GM08714 (cell line): ENCODE results near the gene ST6GAL1.

Source experiments
- H3K4me3 ChIP-seq: fragments of 200-500 bp; sonication (Bioruptor generic); 2 replicates; pipeline ENCODE4 v1.5.1; 2014; ENCODE audit warnings: mild to moderate bottlenecking, low read length, inconsistent platforms
- ZNF274 ChIP-seq: IDR thresholded peaks from 2 replicates; pipeline ENCODE4 v1.6.1; 2012; ENCODE audit warnings: mild to moderate bottlenecking, low read depth, low read length

Gene ST6GAL1

GRCh38 chr3:187102073-187102634, 171.8 kb downstream of the ST6GAL1 start:
- H3K4me3 ChIP-seq: no peak overlapping the region
- no peak for TF ChIP-seq ZNF274

DNA sequence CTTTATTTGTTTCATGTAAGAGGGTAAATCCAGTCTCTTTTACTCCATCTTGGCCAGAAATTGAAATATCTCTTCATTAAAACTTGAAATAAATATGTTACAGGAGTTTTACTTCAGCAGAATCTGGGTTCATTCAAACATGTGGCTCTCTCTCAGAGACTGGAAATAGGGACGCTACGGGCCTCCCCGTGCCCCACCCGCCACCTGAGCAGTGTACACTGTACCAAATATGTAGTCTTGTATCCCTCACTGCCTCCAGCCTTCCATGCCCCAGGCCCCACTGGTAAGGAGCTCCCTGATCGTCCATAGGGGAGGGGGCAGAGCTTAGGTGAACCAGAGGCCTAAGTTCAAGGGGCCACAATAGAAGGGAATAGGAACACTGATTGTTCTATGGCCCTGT, 172.9 kb downstream of the ST6GAL1 start:
- TF ChIP-seq ZNF274: no peak
- no peak overlapping the region for H3K4me3 ChIP-seq

GRCh38 chr3:187104342-187104741, 174.0 kb downstream of the ST6GAL1 start:
- no peak overlapping the region for H3K4me3 ChIP-seq
- TF ChIP-seq ZNF274: no peak

GRCh38 chr3:187104933-187105332, 174.6 kb downstream of the ST6GAL1 start:
- no peak overlapping the region for H3K4me3 ChIP-seq
- TF ChIP-seq ZNF274: no peak

GRCh38 chr3:187105700-187106099, 175.4 kb downstream of the ST6GAL1 start:
- no peak overlapping the region for H3K4me3 ChIP-seq
- TF ChIP-seq ZNF274: no peak

DNA sequence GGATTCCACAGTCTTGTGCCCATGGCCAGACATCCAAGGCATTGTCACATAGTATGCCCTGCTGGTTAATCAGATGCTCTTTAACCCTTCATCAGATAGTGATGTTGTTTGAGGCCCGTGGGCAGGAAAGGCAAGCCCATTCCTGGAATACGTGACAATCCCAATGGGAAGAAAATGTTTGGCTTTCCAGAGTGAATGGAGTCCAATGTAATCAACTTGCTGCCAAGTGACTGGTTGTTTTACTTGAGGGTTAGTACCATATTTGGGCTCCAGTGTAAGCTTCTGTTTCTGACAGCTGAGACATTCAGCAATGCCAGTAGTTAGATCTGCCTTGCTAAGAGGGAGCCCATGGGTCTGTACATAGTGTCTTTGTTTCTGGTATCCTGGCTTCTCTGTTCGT, 177.7 kb downstream of the ST6GAL1 start:
- no peak for TF ChIP-seq ZNF274
- H3K4me3 ChIP-seq: no peak overlapping the region

DNA sequence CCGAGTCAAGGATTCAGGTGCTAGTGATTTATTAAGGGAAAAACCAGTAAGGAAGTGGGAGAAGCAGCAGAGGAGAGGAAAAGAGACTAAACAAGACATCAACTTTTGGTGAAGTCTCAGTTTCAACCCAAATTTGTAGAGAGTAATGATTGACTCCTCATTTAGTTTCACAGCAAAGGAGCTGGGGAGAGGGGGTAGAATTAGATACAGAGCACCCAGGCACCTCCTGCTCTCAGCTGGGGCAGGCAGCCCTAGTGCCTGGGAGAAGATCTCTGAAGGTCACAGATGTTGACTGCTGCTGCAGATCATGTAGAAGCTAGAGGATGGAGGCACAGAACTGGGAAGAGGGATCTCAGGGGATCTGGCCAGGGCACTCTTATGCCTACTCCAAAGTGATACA, 179.8 kb downstream of the ST6GAL1 start:
- no peak for TF ChIP-seq ZNF274
- H3K4me3 ChIP-seq: no peak overlapping the region

DNA sequence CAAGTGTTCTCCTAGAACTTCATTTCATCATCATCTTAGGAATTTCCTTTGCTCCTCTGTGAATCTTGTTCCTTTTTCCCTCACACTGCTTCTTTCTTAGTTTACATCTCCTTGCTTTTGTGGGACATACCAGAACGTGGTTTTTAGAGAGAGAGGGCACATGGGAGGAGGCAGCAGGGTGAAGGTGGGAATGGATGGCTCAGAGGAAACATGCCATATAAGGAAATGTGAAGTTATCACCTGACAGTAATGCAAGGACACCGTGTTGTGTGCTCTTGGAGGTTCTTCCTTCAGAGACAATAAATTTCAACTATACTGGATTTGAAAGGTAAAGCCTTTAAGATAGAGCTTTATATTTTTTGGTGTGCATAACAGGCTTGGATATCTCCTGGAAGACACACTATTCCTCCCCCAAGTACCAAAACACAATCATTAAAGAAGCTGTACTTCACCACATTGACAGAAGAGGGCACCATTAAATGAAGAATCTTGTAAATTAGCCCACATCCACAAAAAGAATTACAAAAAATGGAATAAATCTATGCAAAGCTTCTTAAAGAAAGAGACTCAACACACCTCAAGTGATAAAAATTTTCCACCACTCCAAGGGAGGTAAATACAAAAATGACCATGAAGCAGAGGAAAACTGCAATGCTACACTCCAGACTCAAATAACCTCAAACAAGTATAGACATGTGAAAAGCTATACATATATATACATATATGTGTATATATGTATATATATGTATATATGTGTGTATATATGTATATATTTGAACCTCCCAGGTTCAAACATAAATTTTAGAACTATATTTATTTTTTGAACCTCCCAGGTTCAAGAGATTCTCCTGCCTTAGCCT, 182.8 kb downstream of the ST6GAL1 start:
- no peak overlapping the region for H3K4me3 ChIP-seq
- TF ChIP-seq ZNF274: no peak

- TF ChIP-seq ZNF274: no peak
- no peak overlapping the region for H3K4me3 ChIP-seq
Observed at GRCh38 chr3:187114511-187114910, 184.2 kb downstream of the ST6GAL1 start.

DNA sequence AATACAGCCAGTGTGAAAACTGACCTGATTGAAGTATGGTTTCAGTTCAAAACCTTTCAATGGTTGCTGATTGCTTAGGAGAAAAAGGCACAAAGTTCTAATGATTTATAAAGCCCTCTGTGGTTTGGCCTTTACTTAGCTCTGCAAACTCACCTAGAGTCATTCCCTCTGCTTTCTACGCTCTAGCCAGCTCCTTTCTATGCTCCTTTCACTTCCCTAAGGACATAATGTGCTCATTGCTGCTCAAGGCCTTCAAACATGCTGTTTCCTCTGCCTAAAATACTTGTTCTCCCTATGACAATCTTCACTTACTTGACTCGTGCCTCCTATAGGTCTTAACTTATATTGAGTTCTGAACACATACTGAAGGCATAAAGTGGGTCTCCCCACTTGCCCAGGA, 190.0 kb downstream of the ST6GAL1 start:
- TF ChIP-seq ZNF274: no peak
- H3K4me3 ChIP-seq: no peak overlapping the region

DNA sequence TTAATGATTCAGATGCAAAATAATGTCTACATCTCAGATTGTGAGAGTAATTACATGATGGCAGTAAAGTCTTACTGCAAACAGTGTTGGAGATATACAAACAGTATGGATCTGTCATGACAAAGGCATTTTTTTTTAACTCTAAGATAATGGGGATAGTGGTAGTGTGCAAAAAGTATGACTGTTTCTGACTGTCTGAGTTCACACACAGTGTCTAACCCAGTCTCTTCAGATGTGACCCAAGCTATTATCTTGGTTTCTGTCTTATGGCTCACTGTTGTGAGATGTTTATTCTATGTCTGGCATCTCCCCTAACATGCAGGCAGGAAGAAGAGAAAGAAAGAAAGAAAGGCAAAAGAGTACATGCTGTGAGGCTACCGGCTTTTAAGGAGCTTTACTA, 191.9 kb downstream of the ST6GAL1 start:
- no peak overlapping the region for H3K4me3 ChIP-seq
- no peak for TF ChIP-seq ZNF274

DNA sequence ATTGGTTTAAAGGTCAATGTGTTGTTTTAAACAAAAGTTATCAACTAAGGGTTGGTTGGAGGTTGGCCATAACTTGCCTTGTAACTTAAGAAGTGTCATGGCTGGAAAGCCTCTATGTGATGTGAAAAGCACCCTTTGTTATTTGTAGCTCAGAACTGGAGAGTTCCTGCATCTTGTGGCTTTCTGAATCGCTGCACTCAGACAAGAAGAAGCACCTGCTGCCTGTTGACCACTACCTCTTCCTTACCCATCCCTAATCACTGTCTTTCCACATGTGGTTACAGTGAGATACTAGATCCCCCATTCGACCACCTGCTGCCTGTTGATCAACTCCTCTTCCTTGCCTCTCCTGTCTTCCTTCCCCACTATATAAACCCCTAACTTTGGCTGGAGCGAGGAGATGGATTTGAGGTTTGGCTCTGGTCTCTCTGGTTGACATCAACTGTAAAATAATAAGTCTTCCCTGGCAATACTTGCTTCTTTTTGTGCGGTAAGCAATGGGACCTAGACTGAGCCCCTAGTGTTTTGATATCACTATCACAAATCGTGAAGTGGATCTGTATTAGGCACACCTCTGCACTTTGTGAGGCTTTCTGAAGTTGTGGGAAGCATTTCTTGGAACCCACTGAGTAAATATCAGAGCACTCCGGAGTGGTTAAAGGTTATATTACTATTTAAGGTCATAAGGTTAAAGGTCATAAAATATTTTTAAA, 195.1 kb downstream of the ST6GAL1 start:
- H3K4me3 ChIP-seq: no peak overlapping the region
- no peak for TF ChIP-seq ZNF274
